OCI-LY1 (cell line): ENCODE data around the gene ATP2B2.

Experiments
- H2AFZ ChIP-seq: fragments of 200-600 bp; sonication (generic), shearing (Covaris generic); 2 replicates; pipeline ENCODE4 v1.6.0; 2014; ENCODE audit warnings: antibody characterized with exemption, mild to moderate bottlenecking, low read length
- H3F3A ChIP-seq: fragments of 200-600 bp; sonication (generic), shearing (Covaris generic); 2 replicates; pipeline ENCODE4 v1.6.0; 2014; ENCODE audit warnings: mild to moderate bottlenecking, antibody characterized with exemption, low read length, moderate library complexity; ENCODE audit not compliant: insufficient read depth
- H3K27ac ChIP-seq: fragments of 200-600 bp; sonication (generic); 2 replicates; pipeline ENCODE4 v1.5.1; 2014; ENCODE audit warnings: low read length, mixed run types, mild to moderate bottlenecking, low read depth; ENCODE audit not compliant: poor library complexity, severe bottlenecking
- H3K27me3 ChIP-seq: fragments of 200-600 bp; sonication (generic); 2 replicates; pipeline ENCODE4 v1.6.0; 2014; ENCODE audit warnings: antibody characterized with exemption, mild to moderate bottlenecking, low read length, moderate library complexity; ENCODE audit not compliant: insufficient read depth
- H3K36me3 ChIP-seq: fragments of 200-600 bp; sonication (generic); 2 replicates; pipeline ENCODE4 v1.6.1; 2014; ENCODE audit warnings: mild to moderate bottlenecking, antibody characterized with exemption, low read length, moderate library complexity, mixed read lengths; ENCODE audit not compliant: insufficient read depth
- H3K4me1 ChIP-seq: fragments of 200-600 bp; sonication (generic); 2 replicates; pipeline ENCODE4 v1.5.1; 2014; ENCODE audit warnings: mild to moderate bottlenecking, low read length, moderate library complexity; ENCODE audit not compliant: insufficient read depth, severe bottlenecking
- H3K4me2 ChIP-seq: fragments of 200-600 bp; sonication (generic), shearing (Covaris generic); 2 replicates; pipeline ENCODE4 v1.6.1; 2014; ENCODE audit warnings: low read length
- H3K4me3 ChIP-seq: fragments of 200-600 bp; sonication (generic); 2 replicates; pipeline ENCODE4 v1.5.1; 2014; ENCODE audit warnings: low read length, low read depth, mild to moderate bottlenecking, mixed read lengths; ENCODE audit not compliant: poor library complexity, severe bottlenecking
- H3K79me2 ChIP-seq: fragments of 200-600 bp; shearing (Covaris generic); 2 replicates; pipeline ENCODE4 v1.6.1; 2016; ENCODE audit warnings: mixed run types, low read length, mixed read lengths; ENCODE audit not compliant: insufficient read depth
- H3K9ac ChIP-seq: fragments of 200-600 bp; sonication (generic), shearing (Covaris generic); 2 replicates; pipeline ENCODE4 v1.6.1; 2014; ENCODE audit warnings: mild to moderate bottlenecking, low read length, mixed read lengths
- H3K9me2 ChIP-seq: fragments of 200-600 bp; sonication (generic), shearing (Covaris generic); 2 replicates; pipeline ENCODE4 v1.6.1; 2014; ENCODE audit warnings: low read depth, mild to moderate bottlenecking, low read length, mixed read lengths
- H3K9me3 ChIP-seq: fragments of 200-600 bp; shearing (Covaris generic); 2 replicates; pipeline ENCODE4 v1.6.1; 2014; ENCODE audit warnings: low read length, mixed read lengths
- H4K20me1 ChIP-seq: fragments of 200-600 bp; sonication (generic), shearing (Covaris generic); 2 replicates; pipeline ENCODE4 v1.6.0; 2016; ENCODE audit warnings: mild to moderate bottlenecking, low read length; ENCODE audit not compliant: insufficient read depth
- CTCF ChIP-seq: fragments of 200-600 bp; sonication (generic), shearing (Covaris generic); IDR thresholded peaks from 2 replicates; pipeline ENCODE4 v1.5.1; 2017; ENCODE audit warnings: mild to moderate bottlenecking, antibody characterized with exemption, low read length, moderate library complexity, mixed read lengths
- EZH2 ChIP-seq: fragments of 200-600 bp; sonication (generic), shearing (Covaris generic); IDR thresholded peaks from 2 replicates; pipeline ENCODE4 v1.8.0; 2017; ENCODE audit warnings: borderline replicate concordance, mixed run types, mild to moderate bottlenecking, antibody characterized with exemption, low read length, moderate library complexity, mixed read lengths

Gene ATP2B2

GRCh38 chr3:10530241-10530640 is 24.9 kb upstream of the ATP2B2 start:
- Histone ChIP-seq H3K4me3 (no peak overlapping the region), H3K27me3 (no peaks in the 10 kb centered on the region), H3K79me2 (no peaks in the 10 kb centered on the region), H3K27ac (no peak overlapping the region), H3K36me3 (no peaks in the 10 kb centered on the region), H3K9me3 (no peaks in the 10 kb centered on the region), H3K4me1 (no peaks in the 10 kb centered on the region), H3K9me2 (no peaks in the 10 kb centered on the region), H3K4me2 (no peak overlapping the region), H4K20me1 (no peaks in the 10 kb centered on the region), H2AFZ (no peak overlapping the region), H3K9ac (no peak overlapping the region), H3F3A (no peaks in the 10 kb centered on the region)
- TF ChIP-seq CTCF, result no peak

- Histone ChIP-seq H3K36me3 (no peaks in the 10 kb centered on the region), H3K4me3 (no peak overlapping the region), H3K79me2 (no peaks in the 10 kb centered on the region), H3K9me3 (no peaks in the 10 kb centered on the region), H3K9ac (no peak overlapping the region), H3K4me1 (no peaks in the 10 kb centered on the region), H3K4me2 (no peak overlapping the region), H3K27ac (no peak overlapping the region), H3K9me2 (no peaks in the 10 kb centered on the region), H4K20me1 (no peaks in the 10 kb centered on the region), H3K27me3 (no peaks in the 10 kb centered on the region), H2AFZ (no peak overlapping the region), H3F3A (no peaks in the 10 kb centered on the region)
- TF ChIP-seq EZH2, result no peak
- TF ChIP-seq CTCF, result no peak
Observed at GRCh38 chr3:10529809-10530208, 24.4 kb upstream of the ATP2B2 start.

GRCh38 chr3:10528046-10528445 is 22.7 kb upstream of the ATP2B2 start:
- Histone ChIP-seq H3K4me3 (no peak overlapping the region), H3K4me1 (no peaks in the 10 kb centered on the region), H3K9me3 (no peaks in the 10 kb centered on the region), H3K9ac (no peak overlapping the region), H3K79me2 (no peaks in the 10 kb centered on the region), H4K20me1 (no peaks in the 10 kb centered on the region), H3K9me2 (no peaks in the 10 kb centered on the region), H3F3A (no peaks in the 10 kb centered on the region), H3K27me3 (no peaks in the 10 kb centered on the region), H3K27ac (no peak overlapping the region), H3K4me2 (no peak overlapping the region), H2AFZ (no peak overlapping the region), H3K36me3 (no peaks in the 10 kb centered on the region)
- TF ChIP-seq CTCF, result no peak
- no peak for TF ChIP-seq EZH2
